HG02943 (cell line): ENCODE measurements around the gene TENM3.

Source experiments
- ATAC-seq: cut with Tn5 transposase; IDR thresholded peaks from one replicate; pipeline ENCODE4 v1.9.1; 2021; ENCODE audit warnings: mild to moderate bottlenecking, low read depth, moderate library complexity; ENCODE audit not compliant: unreplicated experiment

TENM3 gene

GRCh38 chr4:182645511-182645910, 402.3 kb downstream of the TENM3 start:
- ATAC-seq, result no peak

- ATAC-seq, result no peak
These were observed 404.6 kb downstream of the TENM3 start for GRCh38 chr4:182647646-182648300.

- ATAC-seq, result no peak
These were observed 405.6 kb downstream of the TENM3 start for GRCh38 chr4:182648766-182649165.

DNA sequence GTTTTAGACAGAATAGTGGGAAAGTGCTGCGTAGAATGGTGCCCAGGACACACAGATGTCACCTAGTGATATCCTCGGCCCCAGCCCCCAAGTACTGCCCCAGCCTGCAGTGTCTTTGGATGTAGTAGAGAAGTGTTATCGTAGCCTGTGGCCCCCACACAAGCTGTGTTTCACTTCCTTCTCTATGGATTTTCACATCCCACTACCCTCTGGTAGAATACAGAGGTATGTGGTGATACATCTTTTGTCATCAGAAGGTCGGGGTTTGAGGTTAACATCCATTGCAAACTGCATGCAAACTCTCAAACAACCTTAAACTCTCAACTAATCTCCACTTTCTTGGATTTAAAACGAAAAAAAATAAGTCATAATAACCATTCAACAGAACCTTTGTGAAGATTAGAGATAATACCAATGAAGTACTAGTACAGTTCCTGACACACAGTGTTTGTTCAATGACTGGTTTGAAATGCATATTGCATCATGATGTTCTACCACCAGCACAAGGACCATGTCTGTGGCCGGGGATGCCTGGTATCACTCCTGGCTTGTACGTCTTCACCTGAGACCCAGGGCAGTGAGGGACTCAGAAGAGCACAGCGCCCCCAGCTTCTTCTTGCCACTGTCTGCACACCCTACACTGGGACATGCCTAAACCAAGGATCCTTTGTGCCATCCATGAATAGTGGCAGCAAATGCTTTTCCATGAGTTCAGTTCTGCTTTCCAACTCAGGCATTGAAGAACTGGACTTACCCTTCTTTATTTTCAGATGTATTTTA, 406.7 kb downstream of the TENM3 start:
- ATAC-seq, result no peak

DNA sequence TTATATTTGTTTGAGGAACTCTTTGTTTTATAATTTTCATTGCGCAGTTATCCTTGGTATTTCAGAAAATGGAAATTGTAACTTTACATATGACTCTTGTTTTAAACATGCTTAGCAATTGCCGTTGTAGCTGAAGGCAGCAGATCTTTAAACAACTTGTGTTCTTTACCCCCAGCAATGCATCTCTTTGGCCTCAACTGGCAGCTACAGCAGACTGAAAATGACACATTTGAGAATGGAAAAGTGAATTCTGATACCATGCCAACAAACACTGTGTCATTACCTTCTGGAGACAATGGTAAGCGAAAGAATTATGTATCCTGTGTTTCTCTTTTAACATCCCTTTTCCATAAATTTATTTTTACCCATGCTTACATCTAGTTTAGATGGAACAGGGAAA, 410.4 kb downstream of the TENM3 start:
- no peak for ATAC-seq

GRCh38 chr4:182655340-182655739, 412.1 kb downstream of the TENM3 start:
- ATAC-seq, result no peak

- no peak for ATAC-seq
These were observed 419.3 kb downstream of the TENM3 start for GRCh38 chr4:182662551-182662950.

DNA sequence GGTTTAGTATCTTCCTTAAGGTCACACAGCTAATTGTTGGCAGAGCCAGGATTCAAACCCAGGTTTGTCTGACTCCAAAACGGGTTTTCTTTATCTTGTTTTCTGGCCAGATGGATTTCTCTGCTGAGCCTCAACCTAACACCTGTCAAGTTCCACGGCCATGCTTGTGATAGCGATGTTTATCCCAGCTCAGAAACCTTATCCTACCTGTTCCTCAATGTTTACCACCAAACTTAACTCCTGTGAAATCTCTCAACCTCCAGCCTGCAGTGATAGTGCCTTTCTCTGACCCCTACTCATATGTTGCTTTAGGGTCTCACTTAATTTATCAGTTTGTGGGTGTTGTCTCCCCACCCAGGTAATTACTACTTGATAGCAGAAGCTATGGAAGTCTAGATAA, 428.0 kb downstream of the TENM3 start:
- no peak for ATAC-seq

- no peak for ATAC-seq
These were observed 428.5 kb downstream of the TENM3 start for GRCh38 chr4:182671749-182672148.

DNA sequence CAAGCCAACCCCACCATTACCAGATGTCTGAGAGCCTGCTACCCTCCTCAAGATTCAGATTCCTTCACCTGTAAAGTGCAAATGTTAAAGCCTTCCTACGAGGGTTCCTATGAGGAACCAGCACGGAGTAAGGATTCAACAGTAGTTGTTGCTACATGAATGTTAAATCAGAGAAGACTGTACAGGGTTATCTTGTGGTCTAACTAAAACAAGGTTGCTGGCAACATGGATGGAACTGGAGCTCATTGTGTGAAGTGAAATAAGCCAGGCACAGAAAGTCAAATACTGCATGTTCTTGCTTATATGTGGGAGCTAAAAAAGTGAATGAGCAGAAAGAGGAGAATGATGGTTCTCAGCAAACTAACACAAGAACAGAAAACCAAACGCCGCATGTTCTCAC, 435.4 kb downstream of the TENM3 start:
- no peak for ATAC-seq

DNA sequence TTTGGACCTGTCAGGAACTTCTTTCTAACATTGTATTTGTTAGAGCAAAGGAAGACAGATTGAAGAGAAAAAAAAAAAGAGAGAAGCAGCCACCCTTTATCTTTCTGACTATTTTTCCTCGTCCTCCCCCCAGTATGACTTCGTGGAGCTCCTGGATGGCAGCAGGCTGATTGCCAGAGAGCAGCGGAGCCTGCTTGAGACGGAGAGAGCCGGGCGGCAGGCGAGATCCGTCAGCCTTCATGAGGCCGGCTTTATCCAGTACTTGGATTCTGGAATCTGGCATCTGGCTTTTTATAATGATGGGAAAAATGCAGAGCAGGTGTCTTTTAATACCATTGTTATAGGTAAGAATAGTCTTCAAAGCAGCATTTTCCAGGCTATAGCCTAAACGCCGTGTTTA, 436.3 kb downstream of the TENM3 start:
- no peak for ATAC-seq

- ATAC-seq, result no peak
These were observed 437.0 kb downstream of the TENM3 start for GRCh38 chr4:182680234-182680653.

- no peak for ATAC-seq
These were observed 440.5 kb downstream of the TENM3 start for GRCh38 chr4:182683661-182684060.

DNA sequence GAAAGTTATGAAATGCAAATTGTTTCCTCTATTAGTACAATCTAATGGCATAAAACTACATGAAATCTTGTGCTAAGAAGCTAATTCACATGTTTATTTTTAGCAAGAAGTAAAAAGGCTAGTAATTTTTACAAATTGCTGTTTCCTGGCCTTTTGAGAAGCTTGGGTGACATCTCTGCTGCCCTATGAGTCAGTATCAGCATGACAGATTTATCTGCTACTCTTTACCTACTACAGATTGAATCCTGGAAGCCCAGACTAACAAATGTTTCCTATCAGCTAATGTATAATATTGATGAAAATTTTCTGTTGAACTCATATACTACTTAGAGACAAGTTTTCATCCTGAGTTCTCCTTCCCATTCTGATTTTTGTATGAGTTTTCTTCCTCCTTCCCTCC, 441.6 kb downstream of the TENM3 start:
- ATAC-seq, result no peak

DNA sequence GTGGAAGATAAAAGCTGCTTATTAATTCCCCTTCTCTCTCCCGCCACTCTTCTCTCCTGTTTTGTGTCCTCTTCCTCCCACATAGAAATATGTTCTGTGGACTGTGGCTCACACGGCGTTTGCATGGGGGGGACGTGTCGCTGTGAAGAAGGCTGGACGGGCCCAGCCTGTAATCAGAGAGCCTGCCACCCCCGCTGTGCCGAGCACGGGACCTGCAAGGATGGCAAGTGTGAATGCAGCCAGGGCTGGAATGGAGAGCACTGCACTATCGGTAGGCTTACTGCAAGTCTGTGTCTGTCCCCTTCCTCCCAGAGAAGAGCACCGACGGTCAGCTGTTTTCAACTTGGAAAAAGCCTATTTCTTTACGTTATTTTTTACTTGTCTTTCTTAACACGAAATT, 444.9 kb downstream of the TENM3 start:
- no peak for ATAC-seq

GRCh38 chr4:182694551-182694950, 451.3 kb downstream of the TENM3 start:
- ATAC-seq, result no peak

GRCh38 chr4:182695009-182695408, 451.8 kb downstream of the TENM3 start:
- ATAC-seq, result no peak

- no peak for ATAC-seq
These were observed 452.6 kb downstream of the TENM3 start for GRCh38 chr4:182695842-182696241.

DNA sequence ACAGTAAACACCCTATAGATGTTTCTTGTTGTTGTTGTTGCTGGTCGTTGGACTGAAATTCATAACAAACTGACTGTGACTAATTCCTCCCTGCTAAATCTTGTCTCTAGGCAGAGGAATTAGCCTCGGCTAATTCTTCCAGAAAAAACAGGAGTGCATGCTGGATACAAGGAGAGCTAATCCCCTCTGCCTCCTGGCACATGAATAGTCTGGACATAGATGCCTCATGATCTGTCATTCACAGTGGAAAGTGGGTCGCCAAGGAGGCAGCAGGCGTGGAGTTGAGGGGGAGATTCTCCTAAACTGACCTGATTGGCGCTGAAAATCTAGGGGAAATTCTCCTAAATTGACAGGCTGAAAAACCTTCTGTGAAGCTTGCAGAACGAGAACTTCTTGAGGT, 453.9 kb downstream of the TENM3 start:
- no peak for ATAC-seq

GRCh38 chr4:182698212-182698611, 455.0 kb downstream of the TENM3 start:
- ATAC-seq, result no peak

DNA sequence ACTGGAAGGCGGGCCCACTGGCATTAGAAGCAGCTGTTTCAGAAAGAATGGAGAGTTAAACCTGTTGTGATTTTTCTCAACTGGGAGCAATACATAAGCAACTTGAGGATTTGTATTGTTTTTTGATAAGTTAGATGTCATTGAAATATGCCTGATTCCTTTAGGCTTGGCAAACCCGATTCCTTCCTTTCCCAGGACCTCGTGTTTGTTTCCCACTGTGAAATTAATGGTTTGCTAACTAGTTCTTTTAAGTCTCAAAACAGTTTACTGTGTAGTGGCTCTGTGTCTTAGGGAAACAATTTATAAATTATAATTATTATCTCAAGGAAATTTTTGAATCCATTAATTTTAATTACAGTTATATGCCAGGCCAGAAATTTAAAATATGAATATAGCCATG, 456.0 kb downstream of the TENM3 start:
- ATAC-seq, result no peak

DNA sequence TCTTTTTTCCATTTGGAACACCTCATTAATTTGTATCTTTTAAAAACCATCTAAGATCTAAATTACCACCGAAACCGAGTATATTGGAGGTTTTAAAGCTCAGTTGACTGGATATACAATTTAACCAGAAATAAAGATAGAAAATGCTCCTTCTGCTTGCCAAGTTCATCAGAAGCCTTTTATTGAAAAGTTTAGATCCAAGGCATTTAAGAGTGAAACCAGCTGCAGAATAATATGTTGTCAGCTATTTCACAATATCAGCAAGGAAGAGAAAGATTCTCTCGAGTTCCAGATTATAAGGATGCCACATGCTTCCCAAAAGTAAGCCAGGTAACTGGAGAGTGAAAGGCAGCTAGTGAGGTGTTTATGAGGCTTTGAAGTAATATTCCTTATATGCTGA, 456.6 kb downstream of the TENM3 start:
- no peak for ATAC-seq
